ENCODE measurements around the gene WSCD1.

Gene WSCD1

DNA sequence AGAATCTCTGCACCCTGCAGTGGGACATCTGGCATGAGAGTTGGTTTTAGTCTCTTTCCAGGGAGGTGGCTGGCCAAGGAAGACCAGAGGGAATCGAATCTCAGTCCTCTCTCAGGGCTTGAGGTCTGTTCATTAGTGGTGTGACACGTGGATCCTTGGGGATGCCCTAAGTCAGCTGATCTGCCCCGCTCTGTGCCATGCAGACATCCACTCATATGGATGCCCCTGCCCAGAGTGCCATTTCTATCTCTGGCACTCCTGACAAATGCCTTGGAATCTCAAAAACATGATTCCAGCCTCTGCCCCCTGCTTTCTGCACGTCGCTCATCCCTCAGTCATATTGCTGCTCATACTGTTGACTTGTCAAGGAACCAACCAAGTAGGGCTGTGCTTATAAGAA is 38.8 kb downstream of the WSCD1 start:
- DNase-seq, result no peak

DNA sequence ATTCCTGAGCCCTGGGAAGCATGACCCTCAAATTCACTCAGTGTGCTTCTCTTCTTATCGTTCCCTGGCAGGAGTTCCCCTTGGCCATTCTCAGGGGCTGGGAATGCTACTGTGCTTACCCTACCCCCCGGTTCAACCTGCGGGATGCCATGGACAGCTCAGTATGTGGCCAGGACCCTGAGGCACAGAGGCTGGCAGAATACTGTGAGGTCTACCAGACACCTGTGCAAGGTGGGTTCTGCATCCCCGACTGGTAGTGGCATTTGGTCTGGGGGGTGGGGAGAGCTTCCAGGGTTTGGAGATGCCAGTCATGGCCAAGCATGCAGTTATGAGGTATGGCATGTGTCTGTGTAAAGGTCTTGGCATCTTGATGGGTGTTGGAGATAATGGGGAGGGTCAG is 39.4 kb downstream of the WSCD1 start:
- no peak for DNase-seq

DNA sequence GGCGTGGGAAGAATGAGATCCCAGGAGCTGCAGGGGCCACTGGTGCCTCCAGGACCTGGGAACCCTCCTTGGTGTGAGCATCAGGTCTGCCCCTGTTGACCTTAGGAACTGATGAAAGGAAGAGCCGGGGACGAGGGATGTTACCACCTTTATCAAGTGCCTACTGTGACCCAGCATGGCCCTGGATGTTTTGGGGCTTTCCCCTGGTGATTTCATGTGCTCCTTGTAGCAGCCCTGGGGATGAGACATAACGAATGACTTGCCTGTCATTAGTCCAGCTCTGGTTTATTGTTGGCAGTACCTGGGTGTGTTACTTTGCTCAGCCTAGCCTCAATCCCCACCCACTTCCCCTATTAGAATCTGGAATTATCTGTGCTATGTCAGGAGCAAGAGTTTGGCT is 39.9 kb downstream of the WSCD1 start:
- DNase-seq, result no peak

DNA sequence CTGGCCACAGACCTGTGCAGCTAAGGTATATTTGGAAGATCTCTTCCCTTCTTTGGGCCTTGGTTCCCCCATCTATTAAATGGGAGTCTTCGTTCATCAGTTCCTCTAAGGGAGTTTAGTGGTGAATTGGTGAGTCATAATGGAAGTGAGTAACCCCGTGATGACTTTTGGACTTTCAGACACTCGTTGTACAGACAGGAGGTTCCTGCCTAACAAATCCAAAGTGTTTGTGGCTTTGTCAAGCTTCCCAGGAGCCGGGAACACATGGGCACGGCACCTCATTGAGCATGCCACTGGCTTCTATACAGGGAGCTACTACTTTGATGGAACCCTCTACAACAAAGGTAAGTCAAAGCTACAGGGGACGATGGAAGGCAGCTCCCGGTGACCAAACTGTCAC is 40.4 kb downstream of the WSCD1 start:
- DNase-seq, result no peak

DNA sequence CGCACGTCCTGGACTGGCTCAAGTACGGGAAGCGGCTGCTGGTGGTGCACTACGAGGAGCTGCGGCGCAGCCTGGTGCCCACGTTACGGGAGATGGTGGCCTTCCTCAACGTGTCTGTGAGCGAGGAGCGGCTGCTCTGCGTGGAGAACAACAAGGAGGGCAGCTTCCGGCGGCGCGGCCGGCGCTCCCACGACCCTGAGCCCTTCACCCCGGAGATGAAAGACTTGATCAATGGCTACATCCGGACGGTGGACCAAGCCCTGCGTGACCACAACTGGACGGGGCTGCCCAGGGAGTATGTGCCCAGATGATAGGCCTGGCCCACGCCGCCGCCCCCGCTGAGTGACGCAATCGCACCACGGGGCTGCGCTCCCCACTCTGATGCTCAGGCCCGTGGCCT is 50.2 kb downstream of the WSCD1 start:
- no peak for DNase-seq

DNA sequence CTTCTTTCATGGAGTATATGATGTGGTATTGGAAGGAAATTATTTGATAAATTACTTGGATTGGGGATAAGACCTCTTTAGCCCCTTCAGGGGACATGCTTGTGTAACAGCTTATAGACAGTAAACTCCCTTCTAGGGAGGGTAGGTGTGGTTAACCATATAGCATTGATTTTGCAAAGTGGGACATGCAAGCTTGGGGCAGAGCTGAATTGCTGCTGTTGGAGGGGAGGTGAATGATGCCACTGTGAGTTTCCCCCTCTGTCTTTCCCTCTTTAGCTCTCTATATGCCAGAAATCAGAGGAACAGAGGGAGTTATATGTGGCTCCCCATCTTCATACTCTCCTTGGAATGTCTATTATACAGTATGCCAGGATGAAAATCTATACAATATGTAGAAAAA is 54.7 kb downstream of the WSCD1 start:
- DNase-seq, result no peak

DNA sequence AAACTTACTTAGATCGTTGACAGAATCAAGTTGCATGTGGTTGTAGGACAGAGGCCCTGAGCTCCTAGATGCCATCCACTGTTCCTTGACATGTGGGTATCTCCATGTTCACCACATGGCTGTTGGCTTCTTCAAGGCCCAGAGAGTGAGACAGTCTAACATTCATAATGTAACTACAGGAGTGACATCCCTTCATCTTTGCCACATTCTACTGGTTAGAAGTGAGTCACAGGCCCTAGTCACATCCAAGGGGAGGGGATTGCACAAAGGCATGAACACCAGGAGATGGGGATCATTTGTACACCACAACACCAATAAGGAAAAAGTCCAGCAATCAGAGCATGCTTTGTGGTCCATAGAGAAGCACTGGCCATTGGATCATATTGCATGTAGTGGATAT is 56.6 kb downstream of the WSCD1 start:
- no peak for DNase-seq

DNA sequence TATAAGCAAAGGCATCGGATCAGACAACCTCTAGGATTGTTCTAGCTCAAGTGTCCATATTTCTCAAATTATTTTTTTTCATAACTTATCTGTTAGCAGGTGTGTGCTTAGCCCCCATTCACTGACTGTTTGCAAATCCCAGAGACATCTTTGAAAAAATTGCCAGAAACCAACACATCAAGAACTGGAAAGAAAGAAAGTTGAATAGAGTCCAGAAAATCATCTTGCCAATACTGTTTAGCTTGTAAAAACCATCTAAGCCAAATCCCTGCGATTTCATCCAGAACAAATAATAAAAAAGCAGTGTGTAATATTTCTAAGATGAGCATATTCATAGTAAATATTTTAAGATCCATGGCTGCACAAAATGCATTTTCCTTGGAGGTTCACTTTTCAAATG is 64.5 kb downstream of the WSCD1 start:
- no peak for DNase-seq

DNA sequence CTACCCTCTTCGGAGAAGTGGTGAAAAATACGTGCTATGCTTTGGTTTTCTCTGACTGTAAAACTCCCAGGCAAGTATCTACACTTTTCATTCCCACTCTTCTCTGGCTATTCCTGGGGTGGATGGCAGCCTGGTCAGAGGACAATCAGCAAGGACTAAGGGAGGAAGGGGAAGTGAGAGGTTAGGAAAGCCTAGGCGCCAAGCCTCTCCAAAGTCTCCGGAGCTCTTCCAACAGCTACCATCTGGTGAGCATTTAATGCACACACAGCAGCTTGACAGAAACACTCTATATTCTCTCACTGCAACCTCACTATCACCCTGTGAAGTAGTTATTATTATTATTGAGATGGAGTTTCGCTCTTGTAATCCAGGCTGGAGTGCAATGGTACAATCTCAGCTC is 65.1 kb downstream of the WSCD1 start:
- DNase-seq, result no peak

DNA sequence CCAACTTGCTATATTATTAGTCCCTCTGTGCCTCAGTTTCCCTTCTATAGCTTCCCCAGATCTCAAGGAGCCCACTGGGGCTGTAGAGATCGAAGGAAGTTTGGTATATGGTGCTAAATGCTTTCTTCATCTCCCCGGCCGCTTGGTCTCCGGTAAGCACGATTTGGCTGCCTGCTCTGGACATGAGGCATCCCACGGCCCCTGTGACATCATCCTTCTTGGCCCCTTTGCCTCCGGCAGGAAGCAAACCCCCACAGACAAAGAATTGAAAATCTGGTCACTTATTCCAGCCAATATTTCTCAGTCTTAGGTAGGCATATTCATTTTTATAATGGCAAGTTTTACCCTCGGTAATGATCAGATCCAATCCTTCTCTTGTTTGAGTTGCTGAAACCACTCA is 65.8 kb downstream of the WSCD1 start:
- no peak for DNase-seq

DNA sequence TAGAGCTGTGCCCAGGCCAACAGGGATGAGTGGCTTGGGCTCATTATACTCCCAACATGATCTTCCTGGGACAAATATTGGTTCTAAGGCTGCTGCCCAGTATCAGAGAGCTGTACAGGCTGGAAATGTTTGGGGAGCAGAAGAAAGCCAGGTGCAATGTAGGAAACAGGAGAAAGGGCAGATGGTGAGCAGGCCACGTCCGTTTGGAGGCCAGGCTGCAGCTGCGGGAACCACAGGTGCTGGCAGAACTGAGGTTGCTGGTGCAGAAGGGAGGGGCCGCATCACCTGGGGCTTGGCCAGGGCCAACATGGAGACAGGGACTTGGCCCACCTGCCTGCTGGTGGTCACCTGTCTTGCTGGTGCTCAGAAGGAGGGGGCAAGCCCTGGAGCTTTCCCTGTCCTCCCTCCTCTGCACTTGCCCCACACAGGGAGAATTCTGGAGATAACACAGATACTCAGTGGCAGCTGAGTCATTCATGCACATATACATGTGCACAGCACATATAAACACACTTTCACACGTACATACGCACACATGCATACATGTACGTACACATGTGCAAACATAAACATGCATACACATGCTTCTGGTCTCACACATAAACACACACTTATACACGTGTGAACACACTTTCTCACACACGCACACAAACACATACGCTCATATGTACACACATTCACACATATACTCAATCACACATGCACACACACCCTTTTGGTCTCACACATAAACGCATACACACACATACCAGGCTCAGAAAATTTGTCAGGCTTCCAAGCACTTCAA is 67.7 kb downstream of the WSCD1 start:
- no peak for DNase-seq

DNA sequence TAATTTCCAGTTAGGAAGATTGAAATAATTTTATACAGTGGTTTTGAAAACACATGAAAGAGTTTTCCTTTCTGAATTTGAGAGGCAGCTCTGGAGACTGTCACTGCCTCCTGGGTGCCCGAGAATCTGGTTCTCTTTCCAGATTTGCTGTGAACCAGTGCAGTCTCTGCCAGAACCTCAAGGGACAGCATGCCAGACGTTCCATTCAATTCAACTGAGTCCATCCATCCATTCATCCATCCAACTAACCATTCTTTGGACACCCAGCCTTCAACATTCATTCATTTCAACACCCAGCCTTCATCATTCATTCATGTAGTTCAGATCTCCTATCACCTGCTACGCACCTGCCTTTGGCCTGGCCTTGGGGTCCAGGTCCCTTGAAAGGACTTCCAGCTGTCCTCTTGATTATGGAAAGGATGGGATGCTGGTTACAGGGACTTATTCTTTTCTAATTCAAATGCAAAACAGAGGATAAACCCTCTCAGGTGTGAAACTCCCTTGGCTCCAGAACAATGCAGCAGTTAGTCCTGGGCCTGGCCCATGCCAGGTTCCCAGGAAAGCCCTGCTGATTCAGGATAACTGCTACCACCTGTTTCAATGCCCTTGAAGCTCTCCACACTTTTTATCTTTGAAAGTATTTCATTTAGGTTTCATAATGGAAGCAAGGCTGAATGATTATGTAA is 68.7 kb downstream of the WSCD1 start:
- DNase-seq, result no peak

DNA sequence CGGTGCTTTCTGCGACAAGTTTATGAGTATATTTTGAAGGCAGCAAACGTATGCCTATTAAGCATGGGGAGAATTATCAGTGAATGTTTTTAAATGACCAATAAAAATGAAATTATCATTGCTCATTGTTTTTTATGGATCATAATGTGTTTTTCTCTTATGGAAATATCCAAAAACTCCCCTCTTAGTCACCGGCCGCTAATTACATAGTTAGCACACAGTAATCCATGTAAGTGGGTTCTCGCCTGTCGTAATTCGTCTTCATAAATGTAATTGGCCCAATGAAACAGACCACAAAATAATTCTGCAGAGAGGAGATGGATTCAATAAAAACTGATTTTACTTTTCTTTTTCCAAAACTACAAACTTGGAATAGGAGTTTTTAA is 69.3 kb downstream of the WSCD1 start:
- no peak for DNase-seq

DNA sequence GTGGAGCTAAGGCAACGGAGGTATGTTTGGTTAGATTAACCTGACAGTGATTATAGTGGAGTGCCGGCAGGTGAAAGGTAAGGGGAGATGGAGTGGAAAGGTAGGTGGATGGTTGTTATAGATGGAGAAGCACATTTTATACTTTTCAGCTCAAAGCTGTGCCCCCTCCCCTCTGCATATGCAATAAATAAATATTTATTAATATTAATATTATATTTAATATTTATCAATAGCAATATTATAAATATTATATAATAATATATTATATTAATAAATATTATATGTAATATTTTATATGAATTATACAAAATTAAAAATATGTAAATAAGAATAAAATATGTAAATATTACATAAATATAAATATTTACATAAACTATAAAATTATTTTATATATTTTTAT is 70.0 kb downstream of the WSCD1 start:
- no peak for DNase-seq

DNA sequence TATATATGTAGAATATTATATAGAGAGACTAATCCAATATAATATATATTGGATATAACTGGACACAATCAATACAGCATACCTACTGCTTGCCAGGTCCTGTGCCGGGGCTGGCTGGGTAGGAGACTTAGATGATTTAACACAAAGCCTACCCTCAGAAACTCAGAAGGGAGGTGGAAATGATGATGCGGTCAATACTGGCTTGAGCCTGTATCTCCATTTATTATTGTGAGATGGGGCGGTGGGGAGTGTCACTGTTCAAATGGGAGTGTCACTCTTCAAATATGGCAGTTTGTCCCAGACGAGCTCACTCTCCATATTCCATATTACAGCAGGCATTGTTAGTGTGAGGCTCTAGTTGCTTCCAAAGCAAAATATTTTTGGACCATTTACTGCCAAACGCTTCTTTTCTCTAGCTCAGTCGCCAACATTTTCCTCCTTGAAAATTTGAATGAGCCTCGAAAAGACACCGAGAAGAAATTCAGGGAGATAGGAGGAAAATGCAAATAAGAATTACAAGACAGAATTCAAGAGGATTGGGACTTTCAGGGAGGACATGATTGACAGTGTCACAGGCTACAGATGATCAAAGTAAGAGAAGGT is 70.7 kb downstream of the WSCD1 start:
- DNase-seq, result no peak

DNA sequence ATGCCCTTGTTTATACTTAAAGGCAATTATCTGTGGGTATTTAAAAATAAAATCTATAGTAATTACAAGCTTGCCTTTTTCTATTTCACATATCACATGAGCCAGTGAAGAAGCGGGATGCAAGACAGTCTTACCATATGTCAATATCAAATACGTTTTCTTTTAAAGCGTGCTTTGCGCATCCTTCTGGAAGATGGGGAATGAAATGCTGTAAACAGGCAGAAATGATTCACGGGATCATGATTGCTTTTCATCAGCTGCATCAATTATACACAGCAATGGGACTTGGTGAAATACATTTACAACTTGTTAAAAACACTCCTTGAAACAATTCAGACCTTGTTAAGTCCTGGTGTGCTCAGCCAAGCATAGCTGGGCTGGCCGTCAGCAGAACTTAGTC is 72.5 kb downstream of the WSCD1 start:
- DNase-seq, result no peak

DNA sequence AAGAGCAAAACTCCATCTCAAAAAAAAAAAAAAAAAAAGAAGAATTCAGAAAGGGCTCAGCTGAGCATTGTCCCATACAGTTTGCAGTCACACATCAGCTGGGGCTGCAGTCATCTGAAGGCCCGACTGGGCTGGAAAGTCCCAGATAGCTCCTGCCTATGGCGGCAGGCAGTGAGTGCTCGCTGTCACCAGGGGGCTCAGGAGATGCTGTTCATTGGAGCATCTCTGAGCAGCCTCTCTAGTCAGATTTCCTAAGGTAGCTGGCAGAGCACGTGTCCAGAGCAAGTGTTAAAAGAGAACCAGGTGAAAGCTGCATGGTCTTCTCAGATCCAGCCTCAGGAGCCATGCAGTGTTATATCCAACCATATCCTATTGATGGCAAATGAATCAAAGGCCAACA is 75.8 kb downstream of the WSCD1 start:
- DNase-seq, result no peak

DNA sequence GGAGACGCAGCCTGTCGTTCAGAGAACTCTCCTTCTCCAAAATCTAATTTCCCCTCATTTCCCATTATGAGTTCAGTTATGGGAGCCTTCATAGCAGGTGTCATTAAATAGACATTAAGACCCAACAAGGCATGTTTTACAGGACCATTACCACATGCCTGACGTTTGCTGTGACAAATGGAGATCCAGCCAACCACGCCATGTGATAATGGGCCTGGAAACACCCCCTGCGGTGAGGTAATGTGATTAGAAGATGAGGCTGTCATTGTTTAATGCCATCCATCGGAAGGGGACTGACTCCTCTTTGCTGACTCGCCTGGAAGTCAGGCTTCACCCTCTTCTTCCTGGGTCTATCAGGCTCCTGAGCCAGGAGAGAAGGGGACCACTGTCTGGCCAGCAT is 76.9 kb downstream of the WSCD1 start:
- DNase-seq, result no peak

DNA sequence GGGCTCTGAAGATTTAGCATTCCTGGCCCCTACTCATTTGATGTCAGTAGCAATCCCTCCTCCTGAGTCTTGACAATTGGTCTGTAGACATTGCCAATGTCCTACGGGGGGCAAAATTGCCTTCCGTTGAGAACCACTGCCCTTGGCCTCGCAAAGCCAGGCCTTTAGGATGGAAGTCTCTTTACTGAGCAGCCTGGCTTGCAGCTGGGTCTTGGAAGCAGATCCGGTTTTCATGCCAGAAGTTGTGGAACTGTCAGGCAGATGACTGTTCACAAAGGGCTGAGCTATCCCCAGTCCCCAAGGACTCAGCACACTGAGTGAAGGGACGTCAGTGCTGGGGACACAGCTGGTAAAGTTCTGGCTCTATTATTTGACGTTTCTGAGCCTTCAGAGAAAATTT is 83.2 kb downstream of the WSCD1 start:
- DNase-seq, result no peak

DNA sequence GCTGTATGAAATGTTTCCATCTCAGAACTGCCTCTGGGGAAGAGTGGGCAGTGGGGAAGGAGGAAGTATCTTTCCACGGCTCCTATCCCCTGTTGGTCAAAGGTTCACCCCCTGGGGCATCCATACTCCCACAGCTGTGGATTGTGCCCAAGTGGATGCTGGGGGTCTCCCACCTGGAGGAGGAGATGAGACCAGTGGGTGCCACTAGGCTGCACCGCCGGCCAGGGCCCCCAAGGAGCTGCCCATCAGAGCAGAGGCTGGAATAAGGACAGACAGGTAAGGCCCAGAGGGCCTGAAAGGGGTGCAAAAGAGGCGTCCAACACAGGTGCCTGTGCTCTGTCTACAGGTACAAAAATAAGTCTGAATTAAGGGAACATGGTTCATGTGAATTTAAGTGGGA is 87.5 kb downstream of the WSCD1 start:
- DNase-seq, result no peak

DNA sequence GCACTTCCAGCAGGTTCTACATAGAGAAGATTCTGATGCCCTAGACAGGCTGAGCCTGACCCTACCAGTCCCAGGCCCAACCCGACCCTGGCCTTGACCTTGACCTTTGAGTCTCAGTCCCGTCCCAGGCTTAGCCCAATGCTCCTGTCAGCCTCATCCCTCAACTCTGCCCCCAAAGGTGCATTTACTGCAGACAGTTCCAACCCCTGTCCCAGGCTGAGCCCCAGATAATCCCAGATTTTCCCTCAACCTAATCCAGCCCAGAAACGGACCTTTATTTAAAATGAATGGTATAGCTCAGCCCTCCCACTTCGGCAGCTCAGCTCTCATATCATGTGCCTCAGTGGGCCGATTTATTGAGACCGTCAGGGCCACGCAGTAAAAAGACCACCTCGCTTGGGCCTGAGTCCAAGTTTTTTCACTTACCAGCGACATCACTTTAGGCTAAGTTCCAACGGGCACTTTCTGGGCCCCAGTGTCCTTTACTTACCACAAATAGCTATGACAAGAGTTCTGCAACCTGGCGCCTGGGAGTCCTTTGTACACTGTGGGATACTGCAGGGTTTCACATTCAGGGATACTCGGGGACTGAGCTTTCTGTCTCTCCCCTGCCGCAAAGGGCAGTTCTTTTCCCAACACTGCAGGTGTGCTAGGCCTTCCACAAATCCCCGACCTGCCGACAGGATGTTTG is 89.5 kb downstream of the WSCD1 start:
- no peak for DNase-seq

DNA sequence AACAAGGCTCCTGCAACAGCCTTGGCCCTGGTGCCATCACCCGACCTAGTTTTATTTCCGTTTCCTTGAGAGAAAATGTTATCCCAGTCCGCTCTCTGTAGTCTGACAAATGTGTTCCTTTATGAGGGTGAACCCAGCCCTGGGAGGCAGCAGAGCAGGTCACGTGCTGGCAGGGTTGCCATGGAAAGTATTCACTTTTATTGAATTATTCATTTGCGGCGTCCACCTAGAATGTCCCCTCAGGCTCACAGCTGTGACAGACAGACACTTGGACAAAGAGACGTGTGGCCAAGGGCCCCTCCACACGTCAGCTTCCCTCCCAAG is 90.0 kb downstream of the WSCD1 start:
- DNase-seq, result no peak

DNA sequence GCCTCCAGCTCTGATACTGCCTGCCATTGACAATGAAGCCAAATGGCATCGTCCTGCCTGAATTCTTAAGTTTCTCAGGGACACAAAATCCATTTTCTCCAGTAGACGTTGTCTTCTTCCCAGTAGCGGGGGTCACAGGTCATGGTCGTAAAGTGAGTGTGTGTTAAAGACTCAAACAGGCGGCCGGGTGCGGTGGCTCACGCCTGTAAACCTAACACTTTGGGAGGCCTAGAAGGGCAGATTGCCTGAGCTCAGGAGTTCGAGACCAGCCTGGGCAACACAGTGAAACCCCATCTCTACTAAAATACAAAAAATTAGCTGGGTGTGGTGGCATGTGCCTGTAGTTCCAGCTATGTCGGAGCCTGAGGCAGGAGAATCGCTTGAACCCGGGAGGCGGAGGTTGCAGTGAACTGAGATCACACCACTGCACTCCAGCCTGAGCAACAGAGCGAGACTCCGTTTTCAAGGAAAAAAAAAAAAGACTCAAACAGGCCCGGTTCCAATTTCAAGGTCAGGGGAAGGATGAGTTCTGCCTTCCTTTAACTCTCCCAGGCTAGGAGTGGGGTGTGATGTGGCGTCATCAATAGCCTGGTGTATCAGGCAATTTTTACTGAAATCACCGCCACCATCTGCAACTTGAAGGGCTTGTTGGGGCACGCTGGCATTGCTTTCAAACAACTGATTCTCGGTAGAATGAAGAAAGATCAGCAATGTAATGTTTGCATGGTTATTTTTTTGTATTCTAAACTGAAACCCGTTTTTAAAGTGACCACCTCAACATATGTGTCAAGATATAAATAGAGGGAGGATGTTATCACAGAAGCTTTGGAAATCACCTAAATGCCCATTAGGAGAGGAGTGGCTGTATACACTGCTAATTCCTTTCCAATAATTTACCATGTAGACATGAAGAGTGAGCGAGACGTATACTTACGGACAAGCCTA is 91.0 kb downstream of the WSCD1 start:
- no peak for DNase-seq

Measured in fibroblast of skin of right quadriceps (primary cell).